Activated effector memory CD4-positive, alpha-beta T cell treated with anti-CD3 and anti-CD28 coated beads, Interleukin-2, amount 50 U/mL, for 16 hours (primary cell): ENCODE data around the gene CACNA1C.

ENCODE experiments used
- DNase-seq: peaks from one replicate; pipeline ENCODE4 v3.0.0-alpha.2; 2020

The CACNA1C gene

GRCh38 chr12:2035431-2036055 lies 17.2 kb upstream of the CACNA1C start:
- DNase-seq, result no peak

- no peak for DNase-seq
Observed at GRCh38 chr12:2039034-2039433, 13.8 kb upstream of the CACNA1C start.

GRCh38 chr12:2043054-2043453 lies 9.7 kb upstream of the CACNA1C start:
- DNase-seq, result no peak

GRCh38 chr12:2044165-2044564 lies 8.6 kb upstream of the CACNA1C start:
- no peak for DNase-seq

- DNase-seq, result no peak
Observed at GRCh38 chr12:2046957-2047356, 5.8 kb upstream of the CACNA1C start.

GRCh38 chr12:2047752-2048151 lies 5.0 kb upstream of the CACNA1C start:
- no peak for DNase-seq

GRCh38 chr12:2049604-2050540 lies 2.9 kb upstream of the CACNA1C start:
- no peak for DNase-seq

GRCh38 chr12:2051700-2052621 lies 826 bp upstream of the CACNA1C start:
- no peak for DNase-seq

GRCh38 chr12:2053691-2054090 lies 904 bp downstream of the CACNA1C start:
- no peak for DNase-seq

- DNase-seq, result no peak
Observed at GRCh38 chr12:2054091-2055018, 1.6 kb downstream of the CACNA1C start.

- DNase-seq, result peak; percentile 70
Observed at GRCh38 chr12:2057041-2057794, 4.4 kb downstream of the CACNA1C start.

- DNase-seq, result no peak
Observed at GRCh38 chr12:2057795-2058408, 5.1 kb downstream of the CACNA1C start.

GRCh38 chr12:2058837-2059236 lies 6.0 kb downstream of the CACNA1C start:
- no peak for DNase-seq

- no peak for DNase-seq
Observed at GRCh38 chr12:2061402-2061801, 8.6 kb downstream of the CACNA1C start.

- DNase-seq, result peak; percentile 66
Observed at GRCh38 chr12:2064071-2064507, 11.3 kb downstream of the CACNA1C start.

- no peak for DNase-seq
Observed at GRCh38 chr12:2068653-2069052, 15.9 kb downstream of the CACNA1C start.

- DNase-seq, result no peak
Observed at GRCh38 chr12:2070440-2071045, 17.8 kb downstream of the CACNA1C start.

- no peak for DNase-seq
Observed at GRCh38 chr12:2074792-2075191, 22.0 kb downstream of the CACNA1C start.

- no peak for DNase-seq
Observed at GRCh38 chr12:2075508-2076195, 22.9 kb downstream of the CACNA1C start.

GRCh38 chr12:2076196-2076570 lies 23.4 kb downstream of the CACNA1C start:
- no peak for DNase-seq
